Measurements from ENCODE around the gene SYS1.

SYS1 gene

GRCh38 chr20:45368221-45368980, 5.4 kb downstream of the SYS1 start:
- H3K27ac ChIP-seq (ENCODE audit: low read depth, low read length), result no peak overlapping the region
- H3K4me3 ChIP-seq (ENCODE audit: low read depth, low read length), result no peak overlapping the region
- H3K27me3 ChIP-seq (ENCODE audit: insufficient read depth, low read length), result no peaks in the 10 kb centered on the region
- H3K36me3 ChIP-seq (ENCODE audit: insufficient read depth, low read length), result peaks cover 4% of the 10 kb centered on the region; the same call in 1 of the 2 replicates
- H2AFZ ChIP-seq (ENCODE audit: low read length, unreplicated experiment), result no peak overlapping the region
- H3K79me2 ChIP-seq (ENCODE audit: control insufficient read depth, insufficient read depth, low read length, unreplicated experiment), result peaks cover 8% of the 10 kb centered on the region
- H3K4me1 ChIP-seq (ENCODE audit: control insufficient read depth, insufficient read depth, low read length, unreplicated experiment), result peaks cover 9% of the 10 kb centered on the region

- Histone ChIP-seq H3K27ac (ENCODE audit: low read depth, low read length) (no peak overlapping the region), H3K27me3 (ENCODE audit: insufficient read depth, low read length) (no peaks in the 10 kb centered on the region), H3K36me3 (ENCODE audit: insufficient read depth, low read length) (peaks cover 4% of the 10 kb centered on the region; the same call in 1 of the 2 replicates), H3K4me3 (ENCODE audit: low read depth, low read length) (no peak overlapping the region), H2AFZ (ENCODE audit: low read length, unreplicated experiment) (no peak overlapping the region), H3K4me1 (ENCODE audit: control insufficient read depth, insufficient read depth, low read length, unreplicated experiment) (peaks cover 5% of the 10 kb centered on the region), H3K79me2 (ENCODE audit: control insufficient read depth, insufficient read depth, low read length, unreplicated experiment) (no peaks in the 10 kb centered on the region)
Observed at GRCh38 chr20:45370571-45371160, 7.7 kb downstream of the SYS1 start.

GRCh38 chr20:45372241-45372640, 9.3 kb downstream of the SYS1 start:
- Histone ChIP-seq H3K4me3 (ENCODE audit: low read depth, low read length) (no peak overlapping the region), H3K4me1 (ENCODE audit: control insufficient read depth, insufficient read depth, low read length, unreplicated experiment) (peaks cover 5% of the 10 kb centered on the region), H3K27ac (ENCODE audit: low read depth, low read length) (no peak overlapping the region), H2AFZ (ENCODE audit: low read length, unreplicated experiment) (no peak overlapping the region), H3K36me3 (ENCODE audit: insufficient read depth, low read length) (0 out of 2 replicates have a peak, but pooled peaks cover 4% of the 10 kb centered on the region), H3K79me2 (ENCODE audit: control insufficient read depth, insufficient read depth, low read length, unreplicated experiment) (no peaks in the 10 kb centered on the region), H3K27me3 (ENCODE audit: insufficient read depth, low read length) (no peaks in the 10 kb centered on the region)

- Histone ChIP-seq H3K36me3 (ENCODE audit: insufficient read depth, low read length) (no peaks in the 10 kb centered on the region), H3K27ac (ENCODE audit: low read depth, low read length) (no peak overlapping the region), H3K27me3 (ENCODE audit: insufficient read depth, low read length) (no peaks in the 10 kb centered on the region), H3K4me1 (ENCODE audit: control insufficient read depth, insufficient read depth, low read length, unreplicated experiment) (peaks cover 5% of the 10 kb centered on the region), H3K79me2 (ENCODE audit: control insufficient read depth, insufficient read depth, low read length, unreplicated experiment) (no peaks in the 10 kb centered on the region), H3K4me3 (ENCODE audit: low read depth, low read length) (peak overlapping the region; percentile 79), H2AFZ (ENCODE audit: low read length, unreplicated experiment) (no peak overlapping the region)
Observed at GRCh38 chr20:45372646-45373352, 9.8 kb downstream of the SYS1 start.

- H3K27me3 ChIP-seq (ENCODE audit: insufficient read depth, low read length), result no peaks in the 10 kb centered on the region
- peak overlapping the region; percentile 79 for H3K4me3 ChIP-seq (ENCODE audit: low read depth, low read length)
- H3K79me2 ChIP-seq (ENCODE audit: control insufficient read depth, insufficient read depth, low read length, unreplicated experiment), result no peaks in the 10 kb centered on the region
- no peak overlapping the region for H3K27ac ChIP-seq (ENCODE audit: low read depth, low read length)
- H2AFZ ChIP-seq (ENCODE audit: low read length, unreplicated experiment), result peak overlapping the region; percentile 83
- no peaks in the 10 kb centered on the region for H3K36me3 ChIP-seq (ENCODE audit: insufficient read depth, low read length)
- peaks cover 5% of the 10 kb centered on the region for H3K4me1 ChIP-seq (ENCODE audit: control insufficient read depth, insufficient read depth, low read length, unreplicated experiment)
Observed at GRCh38 chr20:45373353-45374100, 10.6 kb downstream of the SYS1 start.

GRCh38 chr20:45374101-45374467, 11.1 kb downstream of the SYS1 start:
- H3K4me3 ChIP-seq (ENCODE audit: low read depth, low read length), result peak overlapping the region; percentile 79; the same call in 1 of the 2 replicates
- no peak overlapping the region for H2AFZ ChIP-seq (ENCODE audit: low read length, unreplicated experiment)
- H3K27me3 ChIP-seq (ENCODE audit: insufficient read depth, low read length), result no peaks in the 10 kb centered on the region
- no peak overlapping the region for H3K27ac ChIP-seq (ENCODE audit: low read depth, low read length)
- H3K79me2 ChIP-seq (ENCODE audit: control insufficient read depth, insufficient read depth, low read length, unreplicated experiment), result no peaks in the 10 kb centered on the region
- H3K4me1 ChIP-seq (ENCODE audit: control insufficient read depth, insufficient read depth, low read length, unreplicated experiment), result peaks cover 5% of the 10 kb centered on the region
- H3K36me3 ChIP-seq (ENCODE audit: insufficient read depth, low read length), result no peaks in the 10 kb centered on the region

GRCh38 chr20:45374966-45375365, 12.0 kb downstream of the SYS1 start:
- H3K79me2 ChIP-seq (ENCODE audit: control insufficient read depth, insufficient read depth, low read length, unreplicated experiment), result no peaks in the 10 kb centered on the region
- no peaks in the 10 kb centered on the region for H3K36me3 ChIP-seq (ENCODE audit: insufficient read depth, low read length)
- H3K27me3 ChIP-seq (ENCODE audit: insufficient read depth, low read length), result no peaks in the 10 kb centered on the region
- H3K27ac ChIP-seq (ENCODE audit: low read depth, low read length), result no peak overlapping the region
- peaks cover 5% of the 10 kb centered on the region for H3K4me1 ChIP-seq (ENCODE audit: control insufficient read depth, insufficient read depth, low read length, unreplicated experiment)
- no peak overlapping the region for H3K4me3 ChIP-seq (ENCODE audit: low read depth, low read length)
- no peak overlapping the region for H2AFZ ChIP-seq (ENCODE audit: low read length, unreplicated experiment)

GRCh38 chr20:45377269-45377668, 14.3 kb downstream of the SYS1 start:
- Histone ChIP-seq H3K79me2 (ENCODE audit: control insufficient read depth, insufficient read depth, low read length, unreplicated experiment) (no peaks in the 10 kb centered on the region), H3K36me3 (ENCODE audit: insufficient read depth, low read length) (no peaks in the 10 kb centered on the region), H2AFZ (ENCODE audit: low read length, unreplicated experiment) (no peak overlapping the region), H3K27ac (ENCODE audit: low read depth, low read length) (no peak overlapping the region), H3K27me3 (ENCODE audit: insufficient read depth, low read length) (no peaks in the 10 kb centered on the region), H3K4me1 (ENCODE audit: control insufficient read depth, insufficient read depth, low read length, unreplicated experiment) (peaks cover 5% of the 10 kb centered on the region), H3K4me3 (ENCODE audit: low read depth, low read length) (no peak overlapping the region)

GRCh38 chr20:45378191-45378590, 15.2 kb downstream of the SYS1 start, which contains the start of gene TP53TG5:
TSS of gene TP53TG5 (minus strand) at chr20:45378325. CDS start at chr20:45378236, 89 bp downstream.
- H3K79me2 ChIP-seq (ENCODE audit: control insufficient read depth, insufficient read depth, low read length, unreplicated experiment), result no peaks in the 10 kb centered on the region
- no peak within 1 kb of the TSS for H3K27ac ChIP-seq (ENCODE audit: low read depth, low read length)
- H3K4me3 ChIP-seq (ENCODE audit: low read depth, low read length), result no peak within 1 kb of the TSS

GRCh38 chr20:45387274-45387673, 24.3 kb downstream of the SYS1 start:
- no peak overlapping the region for H3K27ac ChIP-seq (ENCODE audit: low read depth, low read length)
- no peaks in the 10 kb centered on the region for H3K27me3 ChIP-seq (ENCODE audit: insufficient read depth, low read length)
- H3K36me3 ChIP-seq (ENCODE audit: insufficient read depth, low read length), result no peaks in the 10 kb centered on the region
- no peaks in the 10 kb centered on the region for H3K79me2 ChIP-seq (ENCODE audit: control insufficient read depth, insufficient read depth, low read length, unreplicated experiment)
- peaks cover 10% of the 10 kb centered on the region for H3K4me1 ChIP-seq (ENCODE audit: control insufficient read depth, insufficient read depth, low read length, unreplicated experiment)
- H3K4me3 ChIP-seq (ENCODE audit: low read depth, low read length), result no peak overlapping the region
- H2AFZ ChIP-seq (ENCODE audit: low read length, unreplicated experiment), result no peak overlapping the region

More at GRCh38 chr20:45378191-45378590, 15.2 kb downstream of the SYS1 start, which contains the start of gene TP53TG5:
- Histone ChIP-seq H2AFZ (ENCODE audit: low read length, unreplicated experiment) (no peak within 1 kb of the TSS), H3K4me1 (ENCODE audit: control insufficient read depth, insufficient read depth, low read length, unreplicated experiment) (peaks cover 10% of the 10 kb centered on the region), H3K27me3 (ENCODE audit: insufficient read depth, low read length) (no peaks in the 10 kb centered on the region), H3K36me3 (ENCODE audit: insufficient read depth, low read length) (no peaks in the 10 kb centered on the region)
